GM12864 (cell line): Measurements from ENCODE around the gene CRYBG3.

ENCODE experiments used
- DNase-seq: peaks from one replicate; pipeline ENCODE4 v3.0.0-alpha.2; 2011; ENCODE audit warnings: low read depth
- H3K4me3 ChIP-seq: 2 replicates; pipeline ENCODE4 v1.5.1; 2011; ENCODE audit warnings: mild to moderate bottlenecking, low read depth, low read length, control low read depth
- CTCF ChIP-seq: IDR thresholded peaks from 2 replicates; pipeline ENCODE4 v1.5.1; 2011; ENCODE audit warnings: low read depth, mild to moderate bottlenecking, moderate library complexity, low read length, control low read depth, inconsistent platforms; ENCODE audit errors: missing control alignments

CRYBG3 gene

GRCh38 chr3:97889814-97890213, 68.0 kb downstream of the CRYBG3 start:
- DNase-seq = no peak
- H3K4me3 ChIP-seq = no peak overlapping the region
- TF ChIP-seq CTCF = no peak

- no peak for DNase-seq
- H3K4me3 ChIP-seq = no peak overlapping the region
Measured at GRCh38 chr3:97892852-97893251, 71.0 kb downstream of the CRYBG3 start.

GRCh38 chr3:97895216-97895615, 73.4 kb downstream of the CRYBG3 start:
- DNase-seq = peak; percentile 25
- no peak for TF ChIP-seq CTCF
- H3K4me3 ChIP-seq = no peak overlapping the region

More at GRCh38 chr3:97892852-97893251, 71.0 kb downstream of the CRYBG3 start:
- no peak for TF ChIP-seq CTCF

- no peak for TF ChIP-seq CTCF
- no peak overlapping the region for H3K4me3 ChIP-seq
- no peak for DNase-seq
Measured at GRCh38 chr3:97896129-97896528, 74.3 kb downstream of the CRYBG3 start.

DNA sequence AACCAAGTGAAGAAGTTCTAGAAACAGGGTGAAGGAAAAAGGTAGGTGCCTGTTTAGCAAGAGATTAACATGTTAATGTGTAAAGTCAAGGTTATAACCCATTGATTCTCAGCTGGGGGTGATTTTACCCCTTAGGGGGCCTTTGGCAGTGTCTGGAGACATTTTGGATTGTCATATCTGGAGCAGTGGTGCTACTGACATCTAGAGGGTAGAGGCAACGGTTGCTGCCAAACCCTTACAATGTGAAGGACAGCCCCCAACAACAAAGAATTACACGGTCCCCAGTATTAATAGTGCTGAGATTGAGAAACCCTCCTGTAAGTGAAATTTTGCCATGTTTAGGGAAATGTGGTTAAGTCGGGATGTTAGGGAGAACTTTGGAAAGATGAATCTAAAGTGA, 74.7 kb downstream of the CRYBG3 start:
- no peak overlapping the region for H3K4me3 ChIP-seq
- DNase-seq = no peak
- TF ChIP-seq CTCF = no peak

- no peak overlapping the region for H3K4me3 ChIP-seq
- no peak for TF ChIP-seq CTCF
- DNase-seq = no peak
Measured at GRCh38 chr3:97899331-97899730, 77.5 kb downstream of the CRYBG3 start.
